Testis (tissue), 2 donors: ENCODE measurements around the gene TTLL5.

Experiments
- POLR2A ChIP-seq: fragments of 450-650 bp; IDR thresholded peaks from one replicate; pipeline ENCODE4 v1.6.1; 2017; ENCODE audit warnings: antibody characterized with exemption, mild to moderate bottlenecking, moderate library complexity
- TF ChIP-seq, protein P1 (sequence below), 3 experiments: fragments of 450-650 bp in 2 of 3; fragments of 200-600 bp in 1 of 3; sonication (generic) in 1 of 3; IDR thresholded peaks; one replicate each; pipeline ENCODE4 v1.5.1; 2016 to 2019; ENCODE audit warnings: antibody characterized with exemption in 3 of 3, mild to moderate bottlenecking in 2 of 3, moderate library complexity in 1 of 3

- TF ChIP-seq, protein P1, sequence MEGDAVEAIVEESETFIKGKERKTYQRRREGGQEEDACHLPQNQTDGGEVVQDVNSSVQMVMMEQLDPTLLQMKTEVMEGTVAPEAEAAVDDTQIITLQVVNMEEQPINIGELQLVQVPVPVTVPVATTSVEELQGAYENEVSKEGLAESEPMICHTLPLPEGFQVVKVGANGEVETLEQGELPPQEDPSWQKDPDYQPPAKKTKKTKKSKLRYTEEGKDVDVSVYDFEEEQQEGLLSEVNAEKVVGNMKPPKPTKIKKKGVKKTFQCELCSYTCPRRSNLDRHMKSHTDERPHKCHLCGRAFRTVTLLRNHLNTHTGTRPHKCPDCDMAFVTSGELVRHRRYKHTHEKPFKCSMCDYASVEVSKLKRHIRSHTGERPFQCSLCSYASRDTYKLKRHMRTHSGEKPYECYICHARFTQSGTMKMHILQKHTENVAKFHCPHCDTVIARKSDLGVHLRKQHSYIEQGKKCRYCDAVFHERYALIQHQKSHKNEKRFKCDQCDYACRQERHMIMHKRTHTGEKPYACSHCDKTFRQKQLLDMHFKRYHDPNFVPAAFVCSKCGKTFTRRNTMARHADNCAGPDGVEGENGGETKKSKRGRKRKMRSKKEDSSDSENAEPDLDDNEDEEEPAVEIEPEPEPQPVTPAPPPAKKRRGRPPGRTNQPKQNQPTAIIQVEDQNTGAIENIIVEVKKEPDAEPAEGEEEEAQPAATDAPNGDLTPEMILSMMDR (IDR thresholded peaks at IDR 0.05) = no peak
- no peak for TF ChIP-seq POLR2A
Observed at GRCh38 chr14:75842551-75842950, 181.5 kb downstream of the TTLL5 start.
